ENCODE results near the gene SNRPA.

Gene SNRPA

DNA sequence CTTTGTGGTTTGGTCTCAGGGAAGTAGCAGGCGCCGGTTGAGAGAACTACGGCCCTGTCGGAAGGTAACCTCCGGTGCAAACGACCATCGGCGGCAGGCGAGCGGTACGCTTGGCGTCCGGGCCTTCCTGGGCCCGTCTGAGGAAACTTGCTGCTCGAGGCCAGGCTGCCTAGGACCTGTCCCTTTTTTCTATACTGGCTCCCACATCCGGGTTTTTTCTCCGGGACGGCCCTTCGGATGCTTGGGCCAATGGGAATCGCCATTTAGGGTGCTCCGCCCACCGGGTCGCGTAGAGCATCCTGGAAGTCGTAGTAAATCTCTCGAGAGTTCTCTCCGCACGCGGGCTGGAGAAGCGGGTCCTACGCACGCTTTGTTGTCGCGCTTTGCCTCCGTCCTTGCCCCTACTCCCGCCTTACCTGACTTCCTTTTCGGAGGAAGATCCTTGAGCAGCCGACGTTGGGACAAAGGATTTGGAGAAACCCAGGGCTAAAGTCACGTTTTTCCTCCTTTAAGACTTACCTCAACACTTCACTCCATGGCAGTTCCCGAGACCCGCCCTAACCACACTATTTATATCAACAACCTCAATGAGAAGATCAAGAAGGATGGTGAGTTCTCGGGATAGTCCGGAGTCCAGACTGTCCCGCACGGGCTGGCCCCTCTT lies at the start of gene SNRPA:
TSS of gene SNRPA (plus strand) at position 330 of the 664 bp plus-strand sequence. CDS start at position 536, 206 bp downstream.
- peak within 1 kb of the TSS; percentile 95 for H3K27ac Mint-ChIP-seq
- no peaks in the 10 kb centered on the region for H3K27me3 Mint-ChIP-seq
- DNase-seq (ENCODE audit: low spot score in 2 of 2) (peak in 1 of 2 donors; percentile 96), ATAC-seq (ENCODE audit: low read depth) (peak; percentile 65)
- H3K4me1 Mint-ChIP-seq, result peaks cover 45% of the 10 kb centered on the region
- peaks cover 9% of the 10 kb centered on the region for H3K36me3 Mint-ChIP-seq
- peak within 1 kb of the TSS; percentile 100 for H3K4me3 Mint-ChIP-seq
- no peaks in the 10 kb centered on the region for H3K9me3 Mint-ChIP-seq

DNA sequence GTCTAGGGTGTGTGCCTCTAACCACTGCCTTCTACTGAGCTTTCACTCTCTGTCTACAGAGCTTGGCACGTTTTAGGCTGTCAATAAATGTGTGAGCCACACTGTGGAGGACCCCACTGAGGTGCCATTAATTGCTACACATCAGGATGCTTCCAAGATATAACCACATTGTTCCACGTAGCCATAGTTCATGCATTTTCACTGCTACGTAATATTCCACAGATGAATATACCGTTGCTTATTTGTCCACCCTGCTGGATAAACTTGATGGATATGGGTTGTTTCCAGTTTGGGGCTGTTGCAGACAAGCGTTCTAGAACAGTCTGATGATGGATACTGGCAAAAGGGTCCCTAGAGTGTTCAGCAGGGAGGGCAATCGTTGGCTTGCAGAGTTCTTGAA lies 49.2 kb upstream of the SNRPA start:
- Mint-ChIP-seq H3K4me3 (no peak overlapping the region), H3K27ac (no peak overlapping the region), H3K9me3 (no peaks in the 10 kb centered on the region), H3K27me3 (no peaks in the 10 kb centered on the region), H3K4me1 (no peaks in the 10 kb centered on the region), H3K36me3 (peaks cover 26% of the 10 kb centered on the region)
- DNase-seq (ENCODE audit: low spot score in 2 of 2), result no peak
- no peak for ATAC-seq (ENCODE audit: low read depth)

DNA sequence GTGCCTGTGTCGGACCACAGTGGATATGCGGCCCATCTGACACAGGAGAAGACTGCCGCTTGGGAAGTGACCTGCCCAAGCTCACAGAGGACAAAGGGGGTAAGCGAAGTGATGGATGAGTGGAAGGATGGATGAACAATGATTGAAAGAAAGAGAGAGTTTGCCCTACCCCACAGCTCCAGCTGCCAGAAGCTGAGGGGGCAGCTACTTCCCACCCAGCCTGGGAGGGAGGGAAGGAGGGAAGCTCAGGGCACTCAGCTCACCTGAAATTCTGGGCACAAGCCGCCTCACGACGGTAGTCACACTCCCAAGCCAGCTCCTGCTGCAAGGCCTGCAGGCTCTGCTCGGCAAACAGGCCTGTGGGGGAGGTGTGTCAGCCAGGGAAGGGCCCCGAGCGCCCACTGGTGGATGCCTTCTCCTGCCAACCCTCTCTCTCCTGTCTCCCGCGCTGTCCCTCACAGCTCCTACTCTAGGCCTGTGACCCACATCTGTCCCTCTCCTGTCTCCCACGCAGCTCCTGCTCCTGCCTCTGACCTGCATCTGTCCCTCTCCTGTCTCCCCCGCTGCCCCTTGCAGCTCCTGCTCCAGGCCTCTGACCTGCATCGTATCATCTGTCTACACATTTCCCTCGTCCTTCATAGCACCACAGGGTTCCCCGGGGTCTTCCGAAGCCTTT lies 48.5 kb upstream of the SNRPA start:
- Mint-ChIP-seq H3K4me3 (no peak overlapping the region), H3K27me3 (no peaks in the 10 kb centered on the region), H3K4me1 (no peaks in the 10 kb centered on the region), H3K27ac (no peak overlapping the region), H3K9me3 (no peaks in the 10 kb centered on the region), H3K36me3 (peaks cover 25% of the 10 kb centered on the region)
- ATAC-seq (ENCODE audit: low read depth) (no peak), DNase-seq (ENCODE audit: low spot score in 2 of 2) (no peak)

DNA sequence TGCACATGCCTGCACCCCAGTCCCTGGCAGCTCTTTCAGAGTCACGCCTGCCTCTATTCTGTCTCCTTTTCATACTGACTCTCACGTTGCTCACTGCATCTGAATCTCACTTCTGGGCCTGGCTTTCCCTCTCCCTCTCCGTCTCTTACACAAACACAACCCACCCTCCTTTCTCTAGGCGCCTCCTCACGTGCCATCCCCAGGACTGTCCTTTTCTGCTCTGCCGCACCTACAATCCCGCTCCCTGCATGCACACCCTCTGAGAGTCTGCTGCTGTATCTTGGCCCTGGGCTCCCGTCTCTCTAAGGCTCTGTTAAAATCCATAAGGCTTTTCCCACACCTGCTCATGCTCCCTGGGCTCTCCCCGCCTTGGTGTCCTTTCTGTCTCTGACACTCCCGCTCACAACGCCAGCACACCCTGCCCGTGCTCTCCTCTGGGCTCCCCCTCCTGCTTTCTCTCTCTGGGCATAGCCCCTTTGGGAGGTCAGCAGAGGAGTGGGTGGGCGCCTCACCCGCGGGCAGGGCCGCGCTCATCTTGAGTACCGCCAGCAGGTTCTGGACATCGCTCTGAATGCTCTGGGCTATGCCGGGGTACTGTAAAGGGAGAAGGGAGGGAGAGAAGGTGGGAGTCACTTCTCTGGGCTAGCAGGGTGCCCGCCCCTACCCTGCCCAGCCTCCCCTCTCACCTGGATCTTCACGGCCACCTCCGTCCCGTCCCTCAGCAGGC lies 47.8 kb upstream of the SNRPA start:
- ATAC-seq (ENCODE audit: low read depth), result no peak
- Mint-ChIP-seq H3K27me3 (no peaks in the 10 kb centered on the region), H3K4me1 (no peaks in the 10 kb centered on the region), H3K9me3 (no peaks in the 10 kb centered on the region), H3K27ac (no peak overlapping the region), H3K36me3 (peaks cover 27% of the 10 kb centered on the region), H3K4me3 (no peak overlapping the region)
- DNase-seq (ENCODE audit: low spot score in 2 of 2), result no peak

DNA sequence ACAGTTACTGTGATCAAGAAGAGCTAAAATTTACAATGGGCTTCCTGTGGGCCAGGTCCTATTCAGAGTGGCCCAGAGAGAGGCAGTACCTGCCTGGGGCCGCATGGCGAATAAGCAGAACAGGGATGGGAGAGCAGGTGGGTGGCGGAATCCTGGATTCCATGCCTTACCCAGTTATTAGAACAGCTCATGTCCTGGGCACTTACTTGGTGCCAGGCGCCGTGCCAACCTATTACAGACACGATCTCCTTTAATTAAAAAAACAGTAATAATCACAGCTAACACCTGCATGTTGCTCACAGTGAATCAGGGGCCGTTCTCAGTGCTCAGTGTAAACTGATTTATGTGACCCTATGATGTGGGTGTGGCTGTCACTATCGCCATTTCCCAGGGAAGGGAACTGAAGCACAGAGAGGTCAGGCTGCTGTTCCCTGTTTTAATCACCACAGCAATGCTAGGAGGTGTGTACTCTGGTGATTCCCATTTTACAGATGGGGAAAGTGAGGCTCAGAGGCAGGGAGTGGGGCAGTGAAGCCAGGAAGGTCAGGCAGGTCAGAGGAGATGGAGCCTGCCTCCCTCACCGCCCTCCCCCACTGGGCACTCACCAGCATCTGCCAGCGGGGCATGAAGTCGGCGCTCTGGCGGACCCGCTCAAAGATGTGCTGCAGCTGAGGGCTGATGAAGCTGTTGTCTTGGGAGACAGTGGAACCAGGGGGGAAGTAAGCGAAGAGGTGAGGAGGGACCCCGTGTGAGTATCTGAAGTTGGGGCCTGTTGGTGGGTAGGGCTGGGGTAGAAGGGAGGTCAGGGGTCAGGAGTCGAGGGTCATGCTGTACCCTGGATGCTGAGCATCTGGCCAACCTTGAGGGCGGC lies 46.3 kb upstream of the SNRPA start:
- H3K36me3 Mint-ChIP-seq, result peaks cover 32% of the 10 kb centered on the region
- ATAC-seq (ENCODE audit: low read depth) (no peak), DNase-seq (ENCODE audit: low spot score in 2 of 2) (no peak)
- H3K27ac Mint-ChIP-seq, result no peak overlapping the region
- no peaks in the 10 kb centered on the region for H3K27me3 Mint-ChIP-seq
- H3K9me3 Mint-ChIP-seq, result no peaks in the 10 kb centered on the region
- H3K4me3 Mint-ChIP-seq, result no peak overlapping the region
- H3K4me1 Mint-ChIP-seq, result no peaks in the 10 kb centered on the region

DNA sequence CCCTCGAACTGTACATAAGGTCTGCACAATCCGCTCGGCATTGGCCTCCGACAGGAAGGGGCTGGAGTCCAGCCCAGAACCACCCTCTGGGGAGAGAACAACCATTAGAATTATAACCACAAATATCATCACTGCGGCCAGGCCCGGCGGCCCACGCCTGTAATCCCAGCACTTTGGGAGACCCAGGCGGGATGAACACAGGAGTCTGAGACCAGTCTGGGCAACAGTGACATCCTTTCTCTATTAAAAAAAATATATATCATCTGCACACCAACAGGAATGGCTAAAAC lies 45.7 kb upstream of the SNRPA start:
- no peak overlapping the region for H3K27ac Mint-ChIP-seq
- no peaks in the 10 kb centered on the region for H3K9me3 Mint-ChIP-seq
- no peaks in the 10 kb centered on the region for H3K4me1 Mint-ChIP-seq
- ATAC-seq (ENCODE audit: low read depth) (no peak), DNase-seq (ENCODE audit: low spot score in 2 of 2) (no peak)
- H3K4me3 Mint-ChIP-seq, result no peak overlapping the region
- H3K27me3 Mint-ChIP-seq, result no peaks in the 10 kb centered on the region
- H3K36me3 Mint-ChIP-seq, result peaks cover 32% of the 10 kb centered on the region

DNA sequence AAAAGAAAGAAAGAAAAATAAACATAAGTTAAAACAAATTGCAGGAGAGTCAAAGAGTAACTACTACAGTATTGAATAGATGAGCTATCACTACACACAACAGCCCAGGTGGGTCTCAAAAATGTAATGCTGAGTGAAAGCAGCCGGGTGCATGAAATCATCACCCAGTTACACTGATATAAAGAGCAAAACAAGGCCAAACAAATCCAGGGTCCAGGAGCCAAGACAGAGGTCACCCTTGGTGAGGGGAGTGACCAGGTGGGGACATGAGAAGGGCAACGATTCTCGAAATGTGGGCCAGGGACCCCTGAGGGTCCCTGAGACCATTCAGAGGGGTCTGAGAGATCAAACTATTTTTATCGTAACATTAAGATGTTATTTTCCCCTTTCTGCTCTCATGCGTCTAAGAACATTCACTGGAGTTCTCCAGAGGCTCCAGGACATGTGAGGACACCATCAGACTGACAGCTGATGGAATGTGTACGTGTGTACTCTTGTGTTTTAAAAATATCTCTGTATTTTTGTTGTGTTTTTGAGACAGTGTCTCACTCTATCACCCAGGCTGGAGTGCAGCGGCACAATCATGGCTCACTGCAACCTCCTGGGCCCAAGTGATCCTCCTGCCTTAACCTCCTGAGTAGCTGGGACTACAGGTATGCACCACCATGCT lies 44.9 kb upstream of the SNRPA start:
- Mint-ChIP-seq H3K4me3 (no peak overlapping the region), H3K27ac (no peak overlapping the region), H3K36me3 (peaks cover 33% of the 10 kb centered on the region), H3K9me3 (no peaks in the 10 kb centered on the region), H3K4me1 (peaks cover 2% of the 10 kb centered on the region), H3K27me3 (no peaks in the 10 kb centered on the region)
- no peak for ATAC-seq (ENCODE audit: low read depth)
- DNase-seq (ENCODE audit: low spot score in 2 of 2), result no peak

DNA sequence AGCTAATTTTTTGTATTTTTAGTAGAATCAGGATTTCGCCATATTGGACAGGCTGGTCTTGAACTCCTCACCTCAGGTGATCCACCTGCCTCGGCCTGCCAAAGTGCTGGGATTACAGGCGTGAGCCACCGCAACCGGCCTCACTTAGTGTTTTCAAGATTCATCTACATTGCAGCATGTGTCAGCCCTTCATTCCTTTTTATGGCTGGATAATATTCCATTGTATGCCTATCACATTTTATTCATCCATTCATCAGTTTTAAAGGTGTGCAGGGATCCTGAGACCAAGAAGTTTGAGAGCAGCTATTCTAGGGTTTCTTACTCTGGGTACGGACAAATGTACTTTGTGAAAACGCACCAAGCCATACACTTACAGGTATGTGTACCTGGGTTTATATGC lies 43.4 kb upstream of the SNRPA start:
- H3K9me3 Mint-ChIP-seq, result no peaks in the 10 kb centered on the region
- H3K27me3 Mint-ChIP-seq, result no peaks in the 10 kb centered on the region
- DNase-seq (ENCODE audit: low spot score in 2 of 2), result no peak
- H3K27ac Mint-ChIP-seq, result no peak overlapping the region
- peaks cover 5% of the 10 kb centered on the region for H3K4me1 Mint-ChIP-seq
- no peak overlapping the region for H3K4me3 Mint-ChIP-seq
- ATAC-seq (ENCODE audit: low read depth), result no peak
- H3K36me3 Mint-ChIP-seq, result peaks cover 34% of the 10 kb centered on the region

DNA sequence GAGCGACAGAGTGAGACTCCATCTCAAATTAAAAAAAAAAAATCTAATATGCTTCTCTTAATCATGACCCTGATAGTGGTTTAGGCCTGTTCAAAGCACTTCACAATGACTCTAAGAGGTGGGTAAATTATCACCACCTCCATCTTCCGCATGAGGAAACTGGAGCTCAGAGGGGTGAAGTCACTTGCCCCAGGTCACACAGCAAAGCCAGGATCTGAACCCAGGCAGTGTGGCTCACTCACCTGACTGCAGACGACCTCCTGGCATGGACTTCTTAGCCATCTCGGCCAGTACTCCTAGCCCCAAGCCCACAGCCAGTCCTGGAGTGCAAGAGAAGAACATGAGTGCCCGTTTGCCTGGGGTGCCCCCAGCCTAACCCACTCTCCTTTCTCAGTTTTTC lies 41.2 kb upstream of the SNRPA start:
- no peak overlapping the region for H3K4me3 Mint-ChIP-seq
- H3K9me3 Mint-ChIP-seq, result no peaks in the 10 kb centered on the region
- peaks cover 28% of the 10 kb centered on the region for H3K36me3 Mint-ChIP-seq
- H3K27ac Mint-ChIP-seq, result no peak overlapping the region
- peaks cover 13% of the 10 kb centered on the region for H3K4me1 Mint-ChIP-seq
- no peak for DNase-seq (ENCODE audit: low spot score in 2 of 2)
- no peak for ATAC-seq (ENCODE audit: low read depth)
- H3K27me3 Mint-ChIP-seq, result no peaks in the 10 kb centered on the region

DNA sequence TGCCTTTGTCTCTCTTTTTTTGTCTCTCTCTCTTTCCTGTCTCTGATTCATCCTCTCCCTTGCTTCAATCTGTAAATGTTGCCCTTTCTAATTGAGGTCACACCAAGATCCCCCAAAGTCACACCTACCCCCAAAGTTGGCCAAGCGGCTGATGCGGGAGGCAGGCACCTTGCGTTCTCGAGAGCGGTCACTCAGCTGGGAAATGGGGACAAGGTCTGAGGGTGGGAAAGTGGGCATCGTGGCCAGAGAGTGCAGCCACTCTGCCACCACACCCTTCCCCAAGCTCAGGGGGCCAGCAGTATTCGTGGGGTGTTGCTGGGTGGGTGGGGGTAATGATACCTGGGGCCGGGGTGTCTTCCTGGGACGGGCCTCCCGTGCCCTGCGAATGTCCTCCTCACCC lies 37.1 kb upstream of the SNRPA start:
- Mint-ChIP-seq H3K9me3 (no peaks in the 10 kb centered on the region), H3K36me3 (peaks cover 19% of the 10 kb centered on the region), H3K4me3 (peak overlapping the region; percentile 89), H3K4me1 (peaks cover 32% of the 10 kb centered on the region), H3K27ac (peak overlapping the region; percentile 98), H3K27me3 (no peaks in the 10 kb centered on the region)
- no peak for DNase-seq (ENCODE audit: low spot score in 2 of 2)
- no peak for ATAC-seq (ENCODE audit: low read depth)

DNA sequence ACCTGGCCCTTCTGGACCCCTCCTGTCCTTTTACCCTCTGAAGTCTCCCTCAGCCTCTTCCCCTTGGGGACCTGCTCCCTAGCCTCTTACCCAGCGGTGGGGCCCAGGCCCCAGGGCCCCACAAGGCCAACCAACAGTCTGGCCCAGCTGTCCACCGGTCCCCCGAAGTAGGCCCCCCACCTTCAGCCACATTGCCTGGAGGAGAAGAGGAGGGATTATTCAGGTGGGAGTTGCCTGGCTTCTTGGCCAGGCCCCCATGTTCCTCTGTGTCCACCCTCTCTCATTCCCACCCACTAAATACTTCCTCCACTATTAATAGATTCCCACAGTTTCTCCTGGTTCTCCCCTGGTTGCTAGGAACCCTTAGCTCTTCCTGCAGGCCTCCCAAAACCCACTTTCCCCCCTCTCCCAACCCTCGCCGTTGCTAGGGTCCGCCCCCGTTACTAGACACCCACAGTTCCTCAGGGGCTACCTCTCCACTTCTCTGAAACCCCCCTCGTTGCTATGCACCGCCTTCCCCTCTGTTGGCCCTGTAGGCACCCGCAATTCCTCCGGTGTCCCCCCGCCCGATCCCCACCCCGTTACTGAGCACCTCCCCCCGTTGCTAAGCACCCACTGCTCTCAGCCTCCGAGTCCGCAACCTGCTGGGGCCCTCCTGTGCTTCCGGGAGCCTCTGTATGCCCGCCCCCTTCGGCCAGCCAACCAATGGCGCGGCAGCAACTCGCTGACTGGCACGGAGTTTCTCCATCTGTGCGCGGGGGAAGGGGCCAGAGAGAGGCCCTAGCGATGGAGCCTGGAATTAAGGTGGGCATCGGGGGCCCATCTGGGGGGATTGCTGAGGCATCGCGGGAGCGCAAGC lies 36.3 kb upstream of the SNRPA start:
- H3K4me1 Mint-ChIP-seq, result peaks cover 35% of the 10 kb centered on the region

DNA sequence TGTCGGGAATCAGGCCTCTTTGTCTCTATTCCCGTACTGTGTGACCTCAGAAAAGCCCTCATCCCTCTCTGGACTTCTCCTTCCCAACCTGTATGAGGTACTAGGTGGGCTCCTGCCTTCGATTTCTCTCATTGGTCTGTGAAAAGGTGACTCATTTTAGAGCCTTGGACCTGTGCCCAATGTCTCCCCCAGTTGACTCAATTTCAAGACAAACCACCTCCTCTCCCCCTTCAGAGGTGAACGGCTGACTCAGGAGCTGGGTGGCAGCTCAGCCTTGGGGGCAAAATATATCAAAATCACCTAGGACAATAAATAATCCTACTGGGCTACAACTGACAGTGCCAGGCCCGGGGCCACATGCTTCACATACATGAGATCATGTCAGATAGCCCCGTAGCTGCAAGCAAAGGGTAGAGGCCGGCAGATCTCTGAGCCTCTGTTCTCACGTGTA lies 34.9 kb upstream of the SNRPA start:
- Mint-ChIP-seq H3K36me3 (peaks cover 18% of the 10 kb centered on the region), H3K9me3 (no peaks in the 10 kb centered on the region), H3K4me3 (peak overlapping the region; percentile 89), H3K27ac (peak overlapping the region; percentile 98), H3K4me1 (peaks cover 40% of the 10 kb centered on the region), H3K27me3 (no peaks in the 10 kb centered on the region)
- ATAC-seq (ENCODE audit: low read depth) (no peak), DNase-seq (ENCODE audit: low spot score in 2 of 2) (no peak)

More for the DNA sequence above, 36.3 kb upstream of the SNRPA start:
- DNase-seq (ENCODE audit: low spot score in 2 of 2) (peak; percentile 90 to 91), ATAC-seq (ENCODE audit: low read depth) (peak; percentile 68)
- Mint-ChIP-seq H3K27ac (peak overlapping the region; percentile 98), H3K27me3 (no peaks in the 10 kb centered on the region), H3K9me3 (no peaks in the 10 kb centered on the region), H3K36me3 (peaks cover 15% of the 10 kb centered on the region), H3K4me3 (peak overlapping the region; percentile 89)
